ENCODE measurements around the gene TYRP1.

TYRP1 gene

GRCh38 chr9:12657998-12658397 is 35.2 kb upstream of the TYRP1 start:
- DNase-seq (ENCODE audit: low spot score): no peak
- in situ Hi-C loops (cut with MboI; ENCODE audit: low sequenced_read_pairs, unreplicated experiment): no loop called here
- no peak for TF ChIP-seq CTCF (IDR thresholded peaks at IDR 0.05; ENCODE audit: borderline replicate concordance, control extremely low read depth, extremely low read depth, insufficient read depth, missing control alignments)

GRCh38 chr9:12658531-12659209 is 34.5 kb upstream of the TYRP1 start:
- in situ Hi-C loops (cut with MboI; ENCODE audit: low sequenced_read_pairs, unreplicated experiment): no loop called here
- no peak for DNase-seq (ENCODE audit: low spot score)
- no peak for TF ChIP-seq CTCF (IDR thresholded peaks at IDR 0.05; ENCODE audit: borderline replicate concordance, control extremely low read depth, extremely low read depth, insufficient read depth, missing control alignments)

GRCh38 chr9:12659220-12659619 is 34.0 kb upstream of the TYRP1 start:
- in situ Hi-C loops (cut with MboI; ENCODE audit: low sequenced_read_pairs, unreplicated experiment): no loop called here
- DNase-seq (ENCODE audit: low spot score): no peak
- TF ChIP-seq CTCF (IDR thresholded peaks at IDR 0.05; ENCODE audit: borderline replicate concordance, control extremely low read depth, extremely low read depth, insufficient read depth, missing control alignments): no peak

GRCh38 chr9:12666813-12667212 is 26.4 kb upstream of the TYRP1 start:
- no peak for DNase-seq (ENCODE audit: low spot score)
- TF ChIP-seq CTCF (IDR thresholded peaks at IDR 0.05; ENCODE audit: borderline replicate concordance, control extremely low read depth, extremely low read depth, insufficient read depth, missing control alignments): no peak
- in situ Hi-C loops (cut with MboI; ENCODE audit: low sequenced_read_pairs, unreplicated experiment): no loop called here

- TF ChIP-seq CTCF (IDR thresholded peaks at IDR 0.05; ENCODE audit: borderline replicate concordance, control extremely low read depth, extremely low read depth, insufficient read depth, missing control alignments): no peak
- DNase-seq (ENCODE audit: low spot score): no peak
- in situ Hi-C loops (cut with MboI; ENCODE audit: low sequenced_read_pairs, unreplicated experiment): no loop called here
Measured at GRCh38 chr9:12667892-12668291, 25.3 kb upstream of the TYRP1 start.

- in situ Hi-C loops (cut with MboI; ENCODE audit: low sequenced_read_pairs, unreplicated experiment): no loop called here
- no peak for DNase-seq (ENCODE audit: low spot score)
- TF ChIP-seq CTCF (IDR thresholded peaks at IDR 0.05; ENCODE audit: borderline replicate concordance, control extremely low read depth, extremely low read depth, insufficient read depth, missing control alignments): no peak
Measured at GRCh38 chr9:12670006-12670405, 23.2 kb upstream of the TYRP1 start.

Data from GM13976 (cell line).